Chondrocyte (in vitro differentiated cells): ENCODE measurements around the gene KLKB1. TPM values are rescaled to one million over a fixed set of nuclear protein-coding genes. Genes with fewer than 3 reads are reported as not detected.
A peak's percentile ranks its signal among the peaks of the same experiment; 100 is the strongest.
"Not testable (repeated sequence)": the region's sequence is repeated elsewhere in the genome, so short reads cannot be mapped to it uniquely, and the experiment has no call there.

Experiments used
- DNase-seq: peaks from one replicate; pipeline ENCODE4 v3.0.0; 2021; ENCODE audit warnings: mixed read lengths, low spot score
- H3K27ac Mint-ChIP-seq: one replicate; pipeline ENCODE4 v1.8.0; 2021; ENCODE audit warnings: mild to moderate bottlenecking, moderate library complexity, mixed read lengths; ENCODE audit not compliant: unreplicated experiment
- H3K27me3 Mint-ChIP-seq: 2 replicates; pipeline ENCODE4 v1.8.0; 2021; ENCODE audit warnings: low read depth, mixed read lengths
- H3K36me3 Mint-ChIP-seq: 2 replicates; pipeline ENCODE4 v1.8.0; 2021; ENCODE audit warnings: low read depth, mixed read lengths
- H3K4me1 Mint-ChIP-seq: 2 replicates; pipeline ENCODE4 v1.8.0; 2021; ENCODE audit warnings: low read depth, mild to moderate bottlenecking, mixed read lengths
- H3K4me3 Mint-ChIP-seq: one replicate; pipeline ENCODE4 v1.8.0; 2021; ENCODE audit warnings: mild to moderate bottlenecking, moderate library complexity, mixed read lengths; ENCODE audit not compliant: unreplicated experiment
- H3K9me3 Mint-ChIP-seq: 2 replicates; pipeline ENCODE4 v1.8.0; 2021; ENCODE audit warnings: low read depth, mixed read lengths
- total RNA-seq: library from RNA; stranded (reverse); gene quantifications from 3 replicates; pipeline ENCODE4 v1.2.1, GENCODE V29; 2021
- TF ChIP-seq, protein P1 (sequence below): fragments of 200-600 bp; sonication (generic); IDR thresholded peaks from 2 replicates; pipeline ENCODE4 v1.5.0; 2021; ENCODE audit warnings: antibody characterized with exemption, mild to moderate bottlenecking, moderate library complexity

KLKB1 gene
- total RNA-seq, 1 donor from 2014 or later = 0.17 TPM

DNA sequence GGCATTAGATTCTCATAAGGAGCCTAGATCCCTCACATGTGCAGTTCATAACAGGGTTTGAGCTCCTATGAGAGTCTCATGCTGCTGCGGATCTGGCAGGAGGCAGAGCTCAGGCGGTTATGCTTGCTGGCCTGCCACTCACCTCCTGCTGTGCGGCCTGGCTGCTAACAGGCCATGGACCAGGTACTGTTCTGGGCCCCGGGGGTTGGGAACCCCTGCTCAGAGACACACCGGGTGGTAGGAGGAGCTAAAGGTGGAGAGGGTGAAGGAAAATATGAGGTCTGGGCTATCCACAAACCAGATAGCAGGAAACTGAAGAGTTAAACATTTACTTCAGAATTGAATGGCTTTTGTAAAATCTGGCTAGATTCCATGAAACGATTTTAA lies 32.8 kb downstream of the KLKB1 start:
- no peak overlapping the region for H3K27ac Mint-ChIP-seq
- no peaks in the 10 kb centered on the region for H3K36me3 Mint-ChIP-seq
- H3K4me1 Mint-ChIP-seq = peaks cover 6% of the 10 kb centered on the region

DNA sequence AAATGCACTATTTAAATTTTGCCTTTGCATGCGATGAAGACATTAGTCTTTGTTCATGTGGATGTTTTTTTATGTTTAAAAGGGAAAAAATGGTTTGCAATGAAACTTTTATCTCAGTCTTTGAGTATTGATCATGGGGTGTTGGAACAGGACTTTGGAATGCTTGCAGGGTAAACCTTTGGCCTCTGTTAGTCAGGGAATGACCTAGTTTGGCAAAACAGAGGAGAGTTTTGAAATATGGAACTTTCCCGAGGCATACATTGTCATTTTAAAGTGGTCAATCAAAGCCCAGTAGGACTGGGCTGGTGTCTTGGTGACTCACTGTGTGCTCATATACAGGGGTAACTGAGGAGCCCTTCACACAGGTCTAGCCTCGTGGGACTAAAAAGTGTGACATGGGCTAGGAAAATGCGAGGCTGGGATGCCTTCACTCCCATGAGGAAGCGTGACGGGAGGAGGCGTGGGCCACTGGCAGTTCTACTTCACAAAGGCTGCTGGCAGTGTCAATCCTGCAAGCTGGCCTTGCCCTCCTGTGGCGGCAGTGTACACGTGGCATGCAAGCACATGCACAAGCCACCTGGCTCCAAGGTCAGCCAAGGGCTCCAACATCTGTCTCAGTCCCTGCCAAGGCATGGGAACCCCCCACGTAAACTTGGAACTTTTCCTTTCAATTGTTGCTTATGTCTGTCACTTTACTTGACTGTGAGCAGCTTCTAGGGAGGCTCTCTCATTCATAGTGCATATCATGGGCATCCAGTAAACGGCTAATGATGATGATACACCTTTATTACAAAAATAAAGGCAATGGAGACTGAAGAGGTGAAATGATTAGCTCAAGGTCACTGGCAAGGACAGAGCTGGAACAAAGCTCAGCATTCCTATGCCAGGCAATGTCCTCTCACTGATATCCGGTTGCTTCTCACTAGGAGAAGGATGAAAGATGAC lies 33.5 kb downstream of the KLKB1 start:
- Mint-ChIP-seq H3K4me1 (peaks cover 6% of the 10 kb centered on the region), H3K27me3 (no peaks in the 10 kb centered on the region), H3K9me3 (no peaks in the 10 kb centered on the region), H3K27ac (no peak overlapping the region), H3K4me3 (no peak overlapping the region), H3K36me3 (no peaks in the 10 kb centered on the region)
- TF ChIP-seq, protein P1, sequence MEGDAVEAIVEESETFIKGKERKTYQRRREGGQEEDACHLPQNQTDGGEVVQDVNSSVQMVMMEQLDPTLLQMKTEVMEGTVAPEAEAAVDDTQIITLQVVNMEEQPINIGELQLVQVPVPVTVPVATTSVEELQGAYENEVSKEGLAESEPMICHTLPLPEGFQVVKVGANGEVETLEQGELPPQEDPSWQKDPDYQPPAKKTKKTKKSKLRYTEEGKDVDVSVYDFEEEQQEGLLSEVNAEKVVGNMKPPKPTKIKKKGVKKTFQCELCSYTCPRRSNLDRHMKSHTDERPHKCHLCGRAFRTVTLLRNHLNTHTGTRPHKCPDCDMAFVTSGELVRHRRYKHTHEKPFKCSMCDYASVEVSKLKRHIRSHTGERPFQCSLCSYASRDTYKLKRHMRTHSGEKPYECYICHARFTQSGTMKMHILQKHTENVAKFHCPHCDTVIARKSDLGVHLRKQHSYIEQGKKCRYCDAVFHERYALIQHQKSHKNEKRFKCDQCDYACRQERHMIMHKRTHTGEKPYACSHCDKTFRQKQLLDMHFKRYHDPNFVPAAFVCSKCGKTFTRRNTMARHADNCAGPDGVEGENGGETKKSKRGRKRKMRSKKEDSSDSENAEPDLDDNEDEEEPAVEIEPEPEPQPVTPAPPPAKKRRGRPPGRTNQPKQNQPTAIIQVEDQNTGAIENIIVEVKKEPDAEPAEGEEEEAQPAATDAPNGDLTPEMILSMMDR = no peak
- DNase-seq = no peak

More for the DNA sequence above, 32.8 kb downstream of the KLKB1 start:
- TF ChIP-seq, protein P1 = no peak
- H3K9me3 Mint-ChIP-seq = no peaks in the 10 kb centered on the region
- no peak overlapping the region for H3K4me3 Mint-ChIP-seq
- no peaks in the 10 kb centered on the region for H3K27me3 Mint-ChIP-seq
- DNase-seq = no peak

DNA sequence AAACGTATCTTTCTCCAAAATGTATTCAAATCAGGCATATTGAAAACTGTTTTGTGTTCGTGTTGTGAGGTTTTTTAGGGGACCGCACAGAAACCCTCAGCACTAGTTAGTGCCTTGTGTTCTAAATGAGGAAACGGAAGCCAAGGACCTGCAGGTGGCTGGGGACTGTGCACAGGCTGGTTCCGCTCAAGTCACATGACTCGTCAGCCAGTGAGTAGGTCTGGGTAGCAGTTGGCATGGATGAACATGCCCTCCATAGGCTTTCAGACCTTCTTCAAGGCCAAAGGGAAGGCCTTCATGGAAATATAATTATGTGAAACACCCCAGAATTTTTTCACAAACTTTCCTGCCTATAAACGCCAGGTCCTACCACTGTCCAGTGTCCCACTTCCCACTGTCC lies 37.4 kb downstream of the KLKB1 start:
- Mint-ChIP-seq H3K36me3 (no peaks in the 10 kb centered on the region), H3K9me3 (peaks cover 2% of the 10 kb centered on the region), H3K4me1 (peaks cover 16% of the 10 kb centered on the region), H3K4me3 (no peak overlapping the region), H3K27ac (no peak overlapping the region), H3K27me3 (peaks cover 2% of the 10 kb centered on the region)
- no peak for DNase-seq
- TF ChIP-seq, protein P1 = no peak

DNA sequence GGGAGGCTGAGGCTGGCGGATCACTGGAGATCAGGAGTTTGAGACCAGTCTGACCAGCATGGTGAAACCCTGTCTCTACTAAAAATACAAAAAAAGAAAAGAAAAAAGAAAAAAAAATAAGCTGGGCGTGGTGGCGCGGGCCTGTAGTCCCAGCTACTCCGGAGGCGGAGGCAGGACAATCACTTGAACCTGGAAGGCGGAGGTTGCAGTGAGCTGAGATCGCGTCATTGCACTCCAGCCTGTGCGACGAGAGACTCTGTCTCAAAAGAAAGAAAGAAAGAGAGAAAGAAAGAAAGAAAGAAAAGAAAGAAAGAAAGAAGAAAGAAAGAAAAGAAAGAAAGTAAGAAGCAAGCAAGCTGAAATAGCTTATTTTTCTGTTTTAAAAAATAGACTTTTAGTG lies 37.9 kb downstream of the KLKB1 start:
- not testable (repeated sequence) for H3K9me3 Mint-ChIP-seq, H3K27me3 Mint-ChIP-seq, H3K4me3 Mint-ChIP-seq, H3K27ac Mint-ChIP-seq, H3K36me3 Mint-ChIP-seq, DNase-seq
- peaks cover 14% of the 10 kb centered on the region for H3K4me1 Mint-ChIP-seq

DNA sequence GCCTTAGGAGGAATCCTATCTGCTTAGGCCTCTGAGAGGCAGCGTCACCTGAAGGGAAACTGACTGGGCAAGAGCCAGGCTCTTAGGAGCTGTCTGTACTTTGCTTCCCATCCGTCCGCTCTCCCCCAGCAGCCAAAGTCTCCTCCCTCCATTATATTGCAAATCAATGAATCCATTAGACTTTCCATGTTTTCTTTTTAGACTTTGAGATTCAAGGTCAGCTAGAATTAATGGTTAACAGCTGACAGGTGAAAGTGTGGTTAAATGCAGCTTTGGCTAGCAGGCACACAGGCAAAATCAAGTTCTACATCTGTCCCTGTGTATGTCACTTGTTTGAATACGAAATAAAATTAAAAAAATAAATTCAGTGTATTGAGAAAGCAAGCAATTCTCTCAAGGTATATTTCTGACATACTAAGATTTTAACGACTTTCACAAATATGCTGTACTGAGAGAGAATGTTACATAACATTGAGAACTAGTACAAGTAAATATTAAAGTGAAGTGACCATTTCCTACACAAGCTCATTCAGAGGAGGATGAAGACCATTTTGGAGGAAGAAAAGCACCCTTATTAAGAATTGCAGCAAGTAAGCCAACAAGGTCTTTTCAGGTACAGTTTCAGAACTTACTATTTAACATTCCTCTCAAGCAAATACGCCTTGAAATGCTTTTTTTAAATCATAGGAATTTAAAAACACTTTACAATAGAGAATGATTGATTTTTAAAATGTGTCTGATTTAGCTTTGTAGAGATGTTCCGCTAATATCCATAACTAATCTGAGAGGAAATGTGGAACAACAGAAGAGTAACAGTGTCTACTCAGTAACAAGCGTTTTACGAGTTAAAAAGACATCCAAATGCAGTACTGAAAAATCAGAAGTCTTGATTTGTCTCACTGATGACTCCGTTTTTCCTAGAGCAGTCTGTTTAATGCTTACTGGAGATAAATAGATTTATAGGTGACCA lies 38.7 kb downstream of the KLKB1 start, which contains the start of gene F11:
F11 (plus strand) TSS at position 507 of the 970 bp plus-strand sequence. CDS start 948 bp downstream, outside the sequence.
- peaks cover 11% of the 10 kb centered on the region for H3K4me1 Mint-ChIP-seq
- no peaks in the 10 kb centered on the region for H3K36me3 Mint-ChIP-seq
- TF ChIP-seq, protein P1 = no peak
- H3K27ac Mint-ChIP-seq = peak within 1 kb of the TSS; percentile 80
- peak within 1 kb of the TSS; percentile 67 for H3K4me3 Mint-ChIP-seq
- H3K9me3 Mint-ChIP-seq = peaks cover 2% of the 10 kb centered on the region
- DNase-seq = no peak
- H3K27me3 Mint-ChIP-seq = peaks cover 2% of the 10 kb centered on the region
